Activated T-cell treated with anti-CD3 and anti-CD28 coated beads, Interleukin-2, amount 50 U/mL, for 72 hours (primary cell): Measurements from ENCODE around the gene RARS2. TPM values are rescaled to one million over a fixed set of nuclear protein-coding genes. Genes with fewer than 3 reads are reported as not detected.
A peak's percentile ranks its signal among the peaks of the same experiment; 100 is the strongest.

Source experiments
- ATAC-seq, 2 donors: fragments of 150-1000 bp; cut with Tn5 transposase; replicated peaks in 1 of 2; 2 replicates each; pipeline ENCODE4 v1.10.0; 2021; ENCODE audit warnings: moderate library complexity in 2 of 2, mild to moderate bottlenecking in 1 of 2
- DNase-seq, 2 donors: peaks; one replicate each; pipeline ENCODE4 v3.0.0; 2021 to 2022; ENCODE audit warnings: mixed read lengths in 1 of 2
- H3K27ac Mint-ChIP-seq: one replicate; pipeline ENCODE4 v1.8.0; 2022; ENCODE audit warnings: mild to moderate bottlenecking, moderate library complexity, mixed read lengths
- H3K27me3 Mint-ChIP-seq: one replicate; pipeline ENCODE4 v1.8.0; 2022; ENCODE audit warnings: low read depth, mixed read lengths
- H3K36me3 Mint-ChIP-seq, 2 donors: one replicate each; pipeline ENCODE4 v1.8.0; 2022; ENCODE audit warnings: mixed read lengths in 2 of 2, mild to moderate bottlenecking in 1 of 2; ENCODE audit not compliant: insufficient read depth in 2 of 2
- H3K4me1 Mint-ChIP-seq: one replicate; pipeline ENCODE4 v1.8.0; 2022; ENCODE audit warnings: low read depth, mixed read lengths
- H3K4me3 Mint-ChIP-seq, 2 donors: one replicate each; pipeline ENCODE4 v1.8.0; 2022; ENCODE audit warnings: mild to moderate bottlenecking in 2 of 2, mixed read lengths in 2 of 2, moderate library complexity in 2 of 2
- H3K9me3 Mint-ChIP-seq, 2 donors: one replicate each; pipeline ENCODE4 v1.8.0; 2022; ENCODE audit warnings: mixed read lengths in 2 of 2
- total RNA-seq, 2 donors: library from RNA; stranded (reverse); gene quantifications; one replicate each; pipeline ENCODE4 v1.2.3, GENCODE V29; 2022

RARS2 gene
- total RNA-seq, 2 donors from 2014 or later: 20.7 to 23.2 TPM

DNA sequence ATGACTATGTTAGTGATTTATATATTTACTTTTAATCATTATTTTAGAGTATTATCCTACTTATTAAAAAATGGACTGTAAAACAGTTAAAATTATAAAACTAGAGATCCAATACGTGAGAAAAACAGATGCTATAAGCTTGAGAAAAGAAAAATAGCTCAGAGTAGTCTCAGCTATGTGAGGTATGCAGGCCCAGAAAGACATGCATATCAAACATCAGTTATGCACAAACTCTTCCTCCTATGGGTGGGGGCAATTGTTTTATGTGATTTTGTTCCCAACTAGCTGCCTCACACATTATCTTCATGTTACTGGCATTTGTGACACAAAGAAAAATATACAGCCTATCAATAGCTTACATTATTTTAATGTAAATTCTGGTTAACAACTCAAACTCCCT lies 28.8 kb downstream of the RARS2 start:
- ATAC-seq (no peak), DNase-seq (no peak)
- no peak overlapping the region for H3K4me3 Mint-ChIP-seq
- no peak overlapping the region for H3K27ac Mint-ChIP-seq
- H3K36me3 Mint-ChIP-seq: peaks cover 7 to 8% of the 10 kb centered on the region in 2 donors
- no peaks in the 10 kb centered on the region for H3K4me1 Mint-ChIP-seq
- no peaks in the 10 kb centered on the region for H3K9me3 Mint-ChIP-seq
- H3K27me3 Mint-ChIP-seq: no peaks in the 10 kb centered on the region

DNA sequence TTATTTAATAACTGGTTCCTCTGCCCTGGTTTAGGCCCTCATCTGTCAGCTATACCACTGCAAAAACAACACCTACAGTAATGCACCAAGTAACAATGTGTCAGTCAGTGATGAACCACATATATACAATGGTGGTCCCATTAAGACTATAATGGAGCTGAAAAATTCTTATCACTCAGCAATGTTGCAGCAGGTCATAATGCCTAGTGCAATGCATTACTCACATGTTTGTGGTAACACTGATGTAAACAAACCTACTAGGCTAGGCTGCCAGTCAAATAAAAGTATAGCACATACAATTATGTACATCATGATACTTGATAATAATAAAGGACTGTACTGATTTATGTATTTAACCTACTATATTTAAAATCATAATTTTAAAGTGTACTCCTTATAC lies 31.3 kb downstream of the RARS2 start:
- no peak for DNase-seq
- Mint-ChIP-seq H3K4me3 (no peak overlapping the region), H3K36me3 (peaks cover 8 to 9% of the 10 kb centered on the region in 2 donors), H3K27ac (peak overlapping the region; percentile 17), H3K9me3 (no peaks in the 10 kb centered on the region), H3K4me1 (no peaks in the 10 kb centered on the region), H3K27me3 (no peaks in the 10 kb centered on the region)
- no peak for ATAC-seq

DNA sequence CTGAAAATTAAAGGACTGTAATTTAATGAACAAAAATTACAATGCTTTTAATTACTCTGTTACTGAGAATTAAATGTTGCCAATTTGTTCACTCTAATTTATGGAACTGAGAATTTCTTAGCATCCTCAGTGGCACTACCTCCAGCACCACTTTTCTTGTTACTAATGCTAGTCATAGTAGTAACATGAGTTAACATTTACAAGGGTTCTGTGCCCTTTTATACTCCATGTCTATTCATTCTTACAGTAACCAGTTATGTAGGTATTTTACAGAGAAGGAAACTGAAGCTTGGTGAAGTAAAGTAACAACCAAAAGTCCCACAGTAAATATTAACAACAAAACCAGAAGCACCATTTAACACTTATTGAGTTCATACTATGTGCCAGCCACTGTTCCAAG lies 34.3 kb downstream of the RARS2 start:
- Mint-ChIP-seq H3K27me3 (no peaks in the 10 kb centered on the region), H3K9me3 (no peaks in the 10 kb centered on the region), H3K4me3 (no peak overlapping the region), H3K27ac (peak overlapping the region; percentile 27), H3K4me1 (no peaks in the 10 kb centered on the region), H3K36me3 (peaks cover 5 to 9% of the 10 kb centered on the region in 2 donors)
- DNase-seq (no peak), ATAC-seq (peak in 1 of 2 donors; percentile 59)

DNA sequence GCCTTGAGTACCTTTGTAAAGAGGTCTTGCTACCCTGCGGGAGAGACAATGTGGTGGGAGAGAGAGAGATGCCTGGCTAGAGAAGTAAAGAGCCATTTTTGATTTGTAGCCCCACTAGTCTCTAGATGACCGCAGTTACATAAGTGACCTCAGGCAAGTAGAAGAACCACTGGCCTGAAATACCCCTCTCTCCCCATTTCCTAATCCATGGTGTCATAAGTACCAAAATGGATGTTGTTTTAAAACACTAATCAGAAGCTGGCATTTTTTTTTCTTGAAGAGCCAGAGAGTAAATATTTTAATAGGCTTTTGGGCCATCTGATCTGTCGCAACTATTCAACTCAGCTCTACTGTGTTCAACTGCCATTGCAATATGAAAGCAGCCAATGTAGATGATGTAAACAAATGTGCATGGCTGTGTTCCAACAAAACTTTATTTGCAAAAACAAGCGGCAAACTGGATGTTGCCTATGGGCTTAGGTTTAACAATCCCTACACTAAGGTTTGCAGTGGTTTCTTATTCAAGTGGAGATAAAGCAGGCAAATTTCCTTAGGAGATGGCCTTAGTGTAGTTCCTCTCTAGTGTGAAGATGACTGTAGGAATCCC lies 36.5 kb downstream of the RARS2 start:
- Mint-ChIP-seq H3K4me3 (no peak overlapping the region), H3K9me3 (no peaks in the 10 kb centered on the region), H3K36me3 (peaks cover 7 to 9% of the 10 kb centered on the region in 2 donors), H3K4me1 (no peaks in the 10 kb centered on the region), H3K27me3 (no peaks in the 10 kb centered on the region), H3K27ac (peak overlapping the region; percentile 9)
- ATAC-seq: no peak
- DNase-seq: no peak

DNA sequence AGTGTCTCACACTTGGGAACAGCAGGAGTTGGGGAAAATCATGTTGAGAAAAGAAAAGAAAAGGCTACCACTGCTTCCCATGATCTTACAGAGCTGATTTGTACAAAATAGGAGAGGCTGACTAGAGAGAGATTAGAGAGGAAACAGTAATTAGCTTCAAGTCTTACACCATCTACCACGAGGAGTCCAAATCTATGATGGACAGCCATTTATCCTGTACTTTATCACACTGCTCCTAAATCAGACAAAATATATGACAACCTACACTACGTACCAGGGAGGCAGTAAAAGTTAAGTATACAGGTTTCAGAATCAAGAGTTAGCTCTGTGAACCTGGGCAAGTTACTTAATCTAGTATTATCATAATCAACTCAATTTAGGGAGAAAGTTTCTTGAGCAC lies 38.0 kb downstream of the RARS2 start:
- no peak for ATAC-seq
- Mint-ChIP-seq H3K4me3 (no peak overlapping the region), H3K27ac (no peak overlapping the region), H3K4me1 (no peaks in the 10 kb centered on the region), H3K27me3 (no peaks in the 10 kb centered on the region), H3K36me3 (peaks cover 5 to 7% of the 10 kb centered on the region in 2 donors), H3K9me3 (no peaks in the 10 kb centered on the region)
- no peak for DNase-seq

DNA sequence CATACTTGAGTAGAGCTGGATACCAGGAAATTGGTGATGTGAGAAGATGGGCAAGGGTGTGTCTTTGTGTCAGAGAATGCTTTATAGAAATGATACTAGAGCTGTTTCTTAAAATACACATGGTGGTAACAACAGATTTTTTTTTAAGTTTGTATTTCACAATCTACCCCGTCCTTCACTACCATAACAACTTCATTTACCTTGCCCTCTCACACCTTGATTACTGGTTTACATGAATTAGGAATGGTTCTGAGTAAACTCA lies 45.4 kb downstream of the RARS2 start:
- peaks cover 10 to 25% of the 10 kb centered on the region in 2 donors for H3K36me3 Mint-ChIP-seq
- no peak overlapping the region for H3K27ac Mint-ChIP-seq
- DNase-seq (no peak), ATAC-seq (no peak)
- H3K27me3 Mint-ChIP-seq: no peaks in the 10 kb centered on the region
- peaks cover 0 to 2% of the 10 kb centered on the region in 2 donors for H3K9me3 Mint-ChIP-seq
- no peaks in the 10 kb centered on the region for H3K4me1 Mint-ChIP-seq
- H3K4me3 Mint-ChIP-seq: no peak overlapping the region

DNA sequence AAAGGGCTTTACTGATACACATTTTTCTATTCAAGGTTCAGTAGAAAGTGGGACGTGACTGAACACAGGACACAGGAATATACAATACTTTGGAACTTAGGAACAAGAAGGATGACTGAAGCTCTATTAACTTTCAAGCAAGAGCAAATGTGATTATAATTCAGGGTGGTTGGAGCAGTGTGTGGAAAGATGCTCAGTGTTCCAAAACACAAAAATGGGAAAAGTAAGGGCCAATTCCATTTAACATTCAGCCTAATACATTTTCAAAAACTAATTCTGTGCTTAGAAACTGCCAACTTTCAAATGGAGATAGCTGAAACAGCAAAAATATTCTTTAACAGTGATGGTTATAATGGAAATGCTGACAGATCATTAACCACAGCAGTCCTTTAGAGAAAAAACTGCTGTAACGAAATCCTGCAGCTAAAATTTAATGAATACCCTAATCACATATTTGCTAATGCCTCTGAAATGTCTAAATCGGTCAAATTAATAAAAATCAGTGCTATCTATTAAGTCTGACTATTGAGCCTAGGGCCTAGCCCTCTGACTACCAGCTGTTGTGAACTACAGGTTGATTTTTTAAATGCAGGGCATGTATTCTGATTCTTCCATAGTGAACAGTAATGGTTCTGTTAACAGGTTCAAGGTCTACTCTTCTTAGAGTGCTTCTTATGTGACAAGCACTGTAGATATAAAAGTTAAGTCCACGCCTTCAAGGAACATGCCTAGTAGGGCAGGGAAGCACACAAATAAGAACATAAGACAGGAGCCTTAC lies 45.9 kb downstream of the RARS2 start:
- H3K4me1 Mint-ChIP-seq: no peaks in the 10 kb centered on the region
- H3K36me3 Mint-ChIP-seq: peaks cover 11 to 26% of the 10 kb centered on the region in 2 donors
- no peak overlapping the region for H3K27ac Mint-ChIP-seq
- H3K4me3 Mint-ChIP-seq: no peak overlapping the region
- H3K9me3 Mint-ChIP-seq: peaks cover 0 to 2% of the 10 kb centered on the region in 2 donors
- DNase-seq: no peak
- no peaks in the 10 kb centered on the region for H3K27me3 Mint-ChIP-seq
- no peak for ATAC-seq

DNA sequence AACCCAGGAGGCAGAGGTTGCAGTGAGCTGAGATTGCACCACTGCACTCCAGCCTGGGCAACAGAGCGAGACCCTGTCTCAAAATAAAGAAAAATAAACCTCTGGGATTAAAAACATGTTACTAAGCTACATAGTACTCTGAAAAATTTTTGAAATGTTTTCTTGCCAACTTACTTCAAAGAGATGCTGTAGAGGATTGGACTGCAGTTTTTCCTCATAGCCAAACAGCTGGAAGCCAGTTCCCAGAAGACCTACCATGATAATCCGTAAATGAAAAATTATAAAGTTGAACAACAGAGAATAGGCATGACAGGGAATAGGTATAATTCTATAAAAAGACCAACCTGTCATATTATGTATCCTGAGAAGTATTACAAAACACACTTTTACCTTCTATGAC lies 48.0 kb downstream of the RARS2 start:
- Mint-ChIP-seq H3K4me1 (no peaks in the 10 kb centered on the region), H3K9me3 (peaks cover 0 to 2% of the 10 kb centered on the region in 2 donors), H3K4me3 (no peak overlapping the region), H3K36me3 (peaks cover 13 to 26% of the 10 kb centered on the region in 2 donors), H3K27me3 (no peaks in the 10 kb centered on the region), H3K27ac (no peak overlapping the region)
- ATAC-seq: no peak
- DNase-seq: no peak

DNA sequence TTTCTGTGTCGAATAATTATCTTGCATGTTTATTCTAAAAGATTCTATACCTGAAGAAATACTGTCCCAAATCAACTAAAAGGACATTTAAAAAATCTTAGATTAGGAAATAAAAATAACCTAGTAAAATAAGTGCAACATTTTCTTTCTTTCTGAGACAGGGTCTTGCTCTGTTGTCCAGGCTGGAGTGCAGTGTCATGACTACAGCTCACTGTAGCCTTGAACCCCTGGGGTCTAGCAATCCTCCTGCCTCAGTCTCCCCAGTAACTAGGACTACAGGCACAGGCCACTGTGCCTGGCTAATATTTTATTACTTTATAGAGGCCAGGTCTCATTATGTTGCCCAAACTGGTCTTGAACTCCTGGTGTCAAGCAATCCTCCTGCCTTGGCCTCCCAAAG lies 48.7 kb downstream of the RARS2 start:
- ATAC-seq (no peak), DNase-seq (no peak)
- H3K27ac Mint-ChIP-seq: no peak overlapping the region
- H3K36me3 Mint-ChIP-seq: peaks cover 13 to 26% of the 10 kb centered on the region in 2 donors
- no peak overlapping the region for H3K4me3 Mint-ChIP-seq
- no peaks in the 10 kb centered on the region for H3K4me1 Mint-ChIP-seq
- peaks cover 0 to 2% of the 10 kb centered on the region in 2 donors for H3K9me3 Mint-ChIP-seq
- no peaks in the 10 kb centered on the region for H3K27me3 Mint-ChIP-seq

DNA sequence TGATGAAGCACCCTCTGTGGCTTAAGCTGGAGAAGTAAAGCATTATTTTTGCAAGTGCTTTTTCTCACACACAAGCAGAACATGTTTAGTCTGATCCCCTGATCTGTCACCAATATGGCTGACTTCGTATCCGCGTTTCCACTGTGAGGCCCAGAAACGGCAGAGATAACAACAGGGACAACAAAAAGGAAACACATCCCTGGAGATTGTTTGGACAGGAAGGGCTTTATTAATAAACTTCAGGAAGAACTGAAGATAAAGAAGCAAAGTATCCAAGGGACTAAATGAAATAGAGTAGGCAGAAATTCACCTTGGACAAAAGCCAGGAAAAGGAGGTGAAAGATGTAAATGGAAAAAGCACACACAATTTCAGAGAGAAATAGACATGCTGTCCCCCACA lies 49.2 kb downstream of the RARS2 start:
- Mint-ChIP-seq H3K36me3 (peaks cover 13 to 26% of the 10 kb centered on the region in 2 donors), H3K27me3 (no peaks in the 10 kb centered on the region), H3K4me3 (no peak overlapping the region), H3K27ac (no peak overlapping the region), H3K9me3 (peaks cover 0 to 2% of the 10 kb centered on the region in 2 donors), H3K4me1 (no peaks in the 10 kb centered on the region)
- no peak for DNase-seq
- no peak for ATAC-seq

DNA sequence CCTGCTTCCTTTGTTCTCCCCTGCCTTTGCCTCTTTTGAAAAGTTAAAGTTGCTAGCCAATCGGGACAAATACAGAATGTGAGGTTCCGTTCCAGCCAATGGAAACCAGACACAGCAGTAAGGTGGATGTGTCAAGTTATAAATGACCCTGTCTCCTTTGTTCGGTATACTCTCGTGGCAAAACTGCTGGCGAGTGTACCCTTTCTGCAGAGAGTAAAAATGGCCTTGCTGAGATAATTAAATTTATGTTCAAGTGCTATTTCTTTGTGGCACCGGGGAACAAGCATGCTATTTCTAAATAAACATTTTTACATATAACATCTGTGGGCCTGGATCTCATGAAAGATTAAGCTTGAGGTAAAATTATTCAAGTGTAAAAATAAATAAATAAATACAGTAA lies 50.2 kb downstream of the RARS2 start:
- Mint-ChIP-seq H3K4me3 (no peak overlapping the region), H3K36me3 (peaks cover 12 to 21% of the 10 kb centered on the region in 2 donors), H3K27ac (no peak overlapping the region), H3K4me1 (peaks cover 2% of the 10 kb centered on the region), H3K9me3 (peaks cover 0 to 2% of the 10 kb centered on the region in 2 donors), H3K27me3 (no peaks in the 10 kb centered on the region)
- ATAC-seq: no peak
- no peak for DNase-seq

DNA sequence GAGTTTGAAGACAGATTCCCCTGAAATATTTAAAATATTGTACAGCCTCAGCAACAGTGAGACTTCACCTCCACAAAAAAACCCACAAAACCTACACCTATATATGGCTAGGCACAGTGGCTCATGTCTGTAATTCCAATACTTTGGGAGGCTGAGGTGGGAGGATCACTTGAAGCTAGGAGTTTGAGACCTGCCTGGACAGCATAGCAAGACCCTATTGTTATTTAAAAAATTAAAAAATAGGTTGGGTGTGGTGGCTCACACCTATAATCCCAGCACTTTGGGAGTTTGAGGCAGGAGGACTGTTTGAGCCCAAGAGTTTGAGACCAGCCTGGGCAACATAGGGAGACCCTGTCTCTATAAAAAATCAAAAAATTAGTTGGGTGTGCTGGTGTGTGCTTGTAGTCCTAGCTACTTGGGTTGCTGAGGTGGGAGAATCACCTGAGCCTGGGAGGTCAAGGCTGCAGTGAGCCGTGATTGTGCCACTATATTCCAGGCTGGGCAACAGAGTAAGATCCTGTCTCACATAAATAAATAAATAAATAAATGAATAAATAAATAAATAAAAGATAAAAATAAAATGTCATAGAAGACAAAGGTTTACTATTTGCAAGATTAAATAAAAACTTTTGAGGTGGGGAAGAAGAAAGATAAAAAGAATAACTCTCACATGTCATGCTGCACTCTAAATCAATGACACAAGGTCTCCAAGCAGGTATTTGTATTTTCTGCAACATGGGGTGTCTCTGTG lies 51.1 kb downstream of the RARS2 start:
- ATAC-seq: no peak
- H3K27me3 Mint-ChIP-seq: no peaks in the 10 kb centered on the region
- no peak overlapping the region for H3K4me3 Mint-ChIP-seq
- H3K4me1 Mint-ChIP-seq: peaks cover 6% of the 10 kb centered on the region
- H3K9me3 Mint-ChIP-seq: peaks cover 0 to 2% of the 10 kb centered on the region in 2 donors
- DNase-seq: no peak
- peaks cover 8 to 16% of the 10 kb centered on the region in 2 donors for H3K36me3 Mint-ChIP-seq
- no peak overlapping the region for H3K27ac Mint-ChIP-seq

DNA sequence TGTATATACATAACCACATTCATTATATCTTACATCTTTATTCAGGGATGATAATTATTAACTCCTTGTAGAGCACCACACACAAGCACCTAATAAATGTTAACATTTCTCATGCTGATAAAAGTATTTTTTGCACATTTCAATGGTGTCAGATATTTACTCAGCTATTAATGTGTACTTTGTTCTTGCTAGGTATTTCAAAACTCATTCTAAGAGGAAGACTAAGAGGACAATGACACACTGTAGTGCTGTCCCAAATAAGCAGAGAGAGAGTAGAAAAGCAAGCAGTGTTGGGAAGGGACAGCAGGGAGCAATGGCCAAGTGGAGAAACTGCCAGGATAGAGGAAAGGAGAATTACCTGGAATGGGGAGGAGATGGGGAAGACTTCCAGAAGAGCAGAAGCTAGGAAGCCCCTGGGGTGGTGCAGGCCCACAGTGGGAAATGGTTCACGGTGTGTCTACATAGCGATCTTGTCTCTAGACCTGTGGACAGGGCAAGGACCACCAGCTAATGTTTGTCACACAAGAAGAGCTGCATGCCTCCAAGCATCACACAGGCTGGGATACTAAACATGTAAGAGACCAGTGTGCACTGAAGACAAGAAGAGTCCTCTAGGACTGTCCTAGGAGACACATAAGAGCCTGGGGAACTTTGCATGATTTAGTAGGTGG lies 55.3 kb downstream of the RARS2 start:
- Mint-ChIP-seq H3K4me1 (peaks cover 6% of the 10 kb centered on the region), H3K36me3 (peaks cover 4 to 6% of the 10 kb centered on the region in 2 donors), H3K27ac (no peak overlapping the region)

More for the DNA sequence above, 55.3 kb downstream of the RARS2 start:
- no peaks in the 10 kb centered on the region for H3K27me3 Mint-ChIP-seq
- ATAC-seq (no peak), DNase-seq (no peak)
- no peak overlapping the region for H3K4me3 Mint-ChIP-seq
- no peaks in the 10 kb centered on the region for H3K9me3 Mint-ChIP-seq
